ENCODE results near the gene NANS.

DNA sequence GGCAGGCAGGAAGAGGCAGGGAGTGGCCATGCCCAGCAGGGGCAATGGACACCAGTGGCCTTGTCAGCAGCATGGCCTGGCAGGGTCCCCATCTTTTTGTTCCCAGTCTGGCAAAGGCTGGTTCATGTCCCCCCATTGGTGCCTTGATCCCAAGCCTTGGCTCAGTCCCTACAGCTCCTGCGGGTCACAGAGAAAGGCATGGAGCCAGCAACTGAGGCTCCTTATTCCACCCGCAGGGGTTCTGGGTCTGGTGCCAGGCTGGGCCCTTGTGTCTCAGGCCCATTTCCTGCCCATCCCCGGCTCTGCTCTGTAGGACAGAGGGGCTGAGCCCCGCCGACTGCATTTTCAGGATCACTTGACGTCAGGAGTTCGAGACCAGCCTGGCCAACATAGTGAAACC is 48.5 kb downstream of the NANS start:
- TF ChIP-seq, protein P1, sequence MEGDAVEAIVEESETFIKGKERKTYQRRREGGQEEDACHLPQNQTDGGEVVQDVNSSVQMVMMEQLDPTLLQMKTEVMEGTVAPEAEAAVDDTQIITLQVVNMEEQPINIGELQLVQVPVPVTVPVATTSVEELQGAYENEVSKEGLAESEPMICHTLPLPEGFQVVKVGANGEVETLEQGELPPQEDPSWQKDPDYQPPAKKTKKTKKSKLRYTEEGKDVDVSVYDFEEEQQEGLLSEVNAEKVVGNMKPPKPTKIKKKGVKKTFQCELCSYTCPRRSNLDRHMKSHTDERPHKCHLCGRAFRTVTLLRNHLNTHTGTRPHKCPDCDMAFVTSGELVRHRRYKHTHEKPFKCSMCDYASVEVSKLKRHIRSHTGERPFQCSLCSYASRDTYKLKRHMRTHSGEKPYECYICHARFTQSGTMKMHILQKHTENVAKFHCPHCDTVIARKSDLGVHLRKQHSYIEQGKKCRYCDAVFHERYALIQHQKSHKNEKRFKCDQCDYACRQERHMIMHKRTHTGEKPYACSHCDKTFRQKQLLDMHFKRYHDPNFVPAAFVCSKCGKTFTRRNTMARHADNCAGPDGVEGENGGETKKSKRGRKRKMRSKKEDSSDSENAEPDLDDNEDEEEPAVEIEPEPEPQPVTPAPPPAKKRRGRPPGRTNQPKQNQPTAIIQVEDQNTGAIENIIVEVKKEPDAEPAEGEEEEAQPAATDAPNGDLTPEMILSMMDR (IDR thresholded peaks at IDR 0.05 in 4 of 5, conservative IDR thresholded peaks at IDR 0.05 in 1 of 5): no peak
- no peak for TF ChIP-seq POLR2A (IDR thresholded peaks at IDR 0.05)
